Calu3 (cell line): ENCODE results near the gene AFF2. TPM values are rescaled to one million over a fixed set of nuclear protein-coding genes. Genes with fewer than 3 reads are reported as not detected.

Experiments used
- BruUV-seq: library from RNA; stranded (reverse); fragments of 400-500 nt; replicated peaks from 2 replicates; lab custom pipeline; 2021; lab: Mats Ljungman, UMichigan
- CTCF ChIA-PET: fragments of 300-600 bp; sonication (Branson Sonifier 250); formaldehyde crosslinking; loops from one replicate; lab custom pipeline; 2022; ENCODE audit warnings: antibody characterized with exemption; lab: Charles Lee
- DNase-seq: peaks from one replicate; pipeline ENCODE4 v3.0.0; 2022
- H3K27ac Mint-ChIP-seq: one replicate; pipeline ENCODE4 v1.8.0; 2022; ENCODE audit warnings: mixed read lengths; ENCODE audit not compliant: unreplicated experiment
- H3K27me3 Mint-ChIP-seq: one replicate; pipeline ENCODE4 v1.8.0; 2022; ENCODE audit warnings: mixed read lengths; ENCODE audit not compliant: unreplicated experiment
- H3K36me3 Mint-ChIP-seq: one replicate; pipeline ENCODE4 v1.8.0; 2022; ENCODE audit warnings: mild to moderate bottlenecking, moderate library complexity, mixed read lengths; ENCODE audit not compliant: insufficient read depth, unreplicated experiment
- H3K4me1 Mint-ChIP-seq: one replicate; pipeline ENCODE4 v1.8.0; 2022; ENCODE audit warnings: mild to moderate bottlenecking, low read depth, mixed read lengths; ENCODE audit not compliant: unreplicated experiment
- H3K4me3 Mint-ChIP-seq: one replicate; pipeline ENCODE4 v1.8.0; 2022; ENCODE audit warnings: mild to moderate bottlenecking, low read depth, moderate library complexity, mixed read lengths; ENCODE audit not compliant: unreplicated experiment
- H3K9me3 Mint-ChIP-seq: one replicate; pipeline ENCODE4 v1.8.0; 2022; ENCODE audit warnings: low read depth, mixed read lengths; ENCODE audit not compliant: unreplicated experiment
- CTCF ChIP-seq: fragments of 200-600 bp; IDR thresholded peaks from one replicate; pipeline ENCODE4 v1.8.0; 2022; ENCODE audit warnings: antibody characterized with exemption; ENCODE audit not compliant: unreplicated experiment
- intact Hi-C: fragments of 100-400 bp; cut with micrococcal nuclease; formaldehyde crosslinking; loops from one replicate; pipeline ENCODE4 v1.10.0; 2022; ENCODE audit not compliant: unreplicated experiment
- total RNA-seq: library from RNA; stranded (reverse); gene quantifications from 2 replicates; pipeline ENCODE4 v1.2.3, GENCODE V29; 2022

AFF2 gene
- total RNA-seq, 1 experiment from 2014 or later: 0.17 TPM

- DNase-seq: peak; percentile 14
- Mint-ChIP-seq H3K9me3 (no peaks in the 10 kb centered on the region), H3K27me3 (no peaks in the 10 kb centered on the region), H3K4me3 (no peak overlapping the region), H3K4me1 (no peaks in the 10 kb centered on the region), H3K27ac (peak overlapping the region; percentile 39), H3K36me3 (no peaks in the 10 kb centered on the region)
- TF ChIP-seq CTCF: no peak
- no TSS peak for BruUV-seq
- intact Hi-C loops: loop anchor here (5.0 kb wide), 1 partner anchor 57 kb away; no protein-coding TSS in a partner anchor
- CTCF ChIA-PET: no interaction called here
These were observed 159.1 kb downstream of the AFF2 start for GRCh38 chrX:148659481-148659880.

- intact Hi-C loops: loop anchor here (2.0 kb wide), 1 partner anchor 28 kb away; no protein-coding TSS in a partner anchor
- no peak for TF ChIP-seq CTCF
- BruUV-seq: no TSS peak
- H3K4me1 Mint-ChIP-seq: no peaks in the 10 kb centered on the region
- H3K9me3 Mint-ChIP-seq: peaks cover 3% of the 10 kb centered on the region
- no peaks in the 10 kb centered on the region for H3K27me3 Mint-ChIP-seq
- no peak for DNase-seq
- H3K36me3 Mint-ChIP-seq: no peaks in the 10 kb centered on the region
- CTCF ChIA-PET: no interaction called here
- peak overlapping the region; percentile 82 for H3K27ac Mint-ChIP-seq
- no peak overlapping the region for H3K4me3 Mint-ChIP-seq
These were observed 160.6 kb downstream of the AFF2 start for GRCh38 chrX:148661035-148661434.

- no peak for TF ChIP-seq CTCF
- H3K4me3 Mint-ChIP-seq: no peak overlapping the region
- DNase-seq: no peak
- CTCF ChIA-PET: no interaction called here
- intact Hi-C loops: no loop called here
- no peaks in the 10 kb centered on the region for H3K27me3 Mint-ChIP-seq
- H3K9me3 Mint-ChIP-seq: peaks cover 3% of the 10 kb centered on the region
- BruUV-seq: no TSS peak
- H3K27ac Mint-ChIP-seq: no peak overlapping the region
- no peaks in the 10 kb centered on the region for H3K4me1 Mint-ChIP-seq
- H3K36me3 Mint-ChIP-seq: no peaks in the 10 kb centered on the region
These were observed 161.6 kb downstream of the AFF2 start for GRCh38 chrX:148662014-148662413.

GRCh38 chrX:148664171-148664570 is 163.8 kb downstream of the AFF2 start:
- intact Hi-C loops: no loop called here
- Mint-ChIP-seq H3K4me1 (no peaks in the 10 kb centered on the region), H3K36me3 (no peaks in the 10 kb centered on the region), H3K27me3 (no peaks in the 10 kb centered on the region), H3K4me3 (no peak overlapping the region), H3K27ac (no peak overlapping the region), H3K9me3 (peaks cover 6% of the 10 kb centered on the region)
- BruUV-seq: no TSS peak
- DNase-seq: no peak
- no peak for TF ChIP-seq CTCF
- CTCF ChIA-PET: no interaction called here
